ENCODE results near the gene ZNF185. TPM values are rescaled to one million over a fixed set of nuclear protein-coding genes. Genes with fewer than 3 reads are reported as not detected.

Gene ZNF185
- polyA plus RNA-seq, 1 donor from 2014 or later = 2.8 TPM

GRCh38 chrX:152912106-152912505 lies 14.2 kb downstream of the ZNF185 start:
- H3K27me3 ChIP-seq (ENCODE audit: insufficient read depth, low read depth, low read length) = no peaks in the 10 kb centered on the region

GRCh38 chrX:152912641-152913040 lies 14.8 kb downstream of the ZNF185 start:
- Histone ChIP-seq H3K4me3 (ENCODE audit: low read length) (no peak overlapping the region), H3K9me2 (ENCODE audit: insufficient read depth, low read length) (no peaks in the 10 kb centered on the region), H3K27ac (ENCODE audit: low read length) (no peak overlapping the region), H3F3A (ENCODE audit: insufficient read depth, low read length, poor library complexity, severe bottlenecking) (no peaks in the 10 kb centered on the region), H3K36me3 (ENCODE audit: insufficient read depth, low read length) (no peaks in the 10 kb centered on the region), H3K4me2 (ENCODE audit: low read length) (no peak overlapping the region), H4K20me1 (ENCODE audit: insufficient read depth) (no peaks in the 10 kb centered on the region), H3K27me3 (ENCODE audit: insufficient read depth, low read depth, low read length) (no peaks in the 10 kb centered on the region), H3K79me2 (replicated peaks; ENCODE audit: insufficient read depth, low read length) (no peaks in the 10 kb centered on the region), H3K9ac (ENCODE audit: low read length) (no peak overlapping the region), H2AFZ (ENCODE audit: low read depth, low read length) (no peak overlapping the region), H3K9me3 (ENCODE audit: low read length) (no peaks in the 10 kb centered on the region)
- TF ChIP-seq MXI1 (conservative IDR thresholded peaks at IDR 0.05; ENCODE audit: poor library complexity, severe bottlenecking) = no peak
- no peak for TF ChIP-seq POLR2AphosphoS5 (IDR thresholded peaks at IDR 0.05)
- TF ChIP-seq SMC3 (conservative IDR thresholded peaks at IDR 0.05; ENCODE audit: poor library complexity) = no peak
- TF ChIP-seq REST (IDR thresholded peaks at IDR 0.05; ENCODE audit: borderline replicate concordance) = no peak
- TF ChIP-seq TAF1 (IDR thresholded peaks at IDR 0.05; ENCODE audit: low read depth) = no peak
- no peak for TF ChIP-seq RAD21 (conservative IDR thresholded peaks at IDR 0.05)
- TF ChIP-seq EP300 (conservative IDR thresholded peaks at IDR 0.05; ENCODE audit: poor library complexity, severe bottlenecking) = no peak

More at GRCh38 chrX:152912106-152912505, 14.2 kb downstream of the ZNF185 start:
- Histone ChIP-seq H2AFZ (ENCODE audit: low read depth, low read length) (no peak overlapping the region), H3K9ac (ENCODE audit: low read length) (no peak overlapping the region), H3K27ac (ENCODE audit: low read length) (no peak overlapping the region), H3K9me3 (ENCODE audit: low read length) (no peaks in the 10 kb centered on the region), H3K4me3 (ENCODE audit: low read length) (no peak overlapping the region), H3K79me2 (replicated peaks; ENCODE audit: insufficient read depth, low read length) (no peaks in the 10 kb centered on the region), H3K9me2 (ENCODE audit: insufficient read depth, low read length) (no peaks in the 10 kb centered on the region), H3F3A (ENCODE audit: insufficient read depth, low read length, poor library complexity, severe bottlenecking) (no peaks in the 10 kb centered on the region), H3K4me2 (ENCODE audit: low read length) (no peak overlapping the region), H3K36me3 (ENCODE audit: insufficient read depth, low read length) (no peaks in the 10 kb centered on the region), H4K20me1 (ENCODE audit: insufficient read depth) (no peaks in the 10 kb centered on the region)
- no peak for TF ChIP-seq POLR2AphosphoS5 (IDR thresholded peaks at IDR 0.05)
- TF ChIP-seq REST (IDR thresholded peaks at IDR 0.05; ENCODE audit: borderline replicate concordance) = no peak
- TF ChIP-seq CTCF (IDR thresholded peaks at IDR 0.05; ENCODE audit: poor library complexity, severe bottlenecking) = no peak
- TF ChIP-seq MXI1 (conservative IDR thresholded peaks at IDR 0.05; ENCODE audit: poor library complexity, severe bottlenecking) = no peak
- no peak for TF ChIP-seq TAF1 (IDR thresholded peaks at IDR 0.05; ENCODE audit: low read depth)
- no peak for TF ChIP-seq RAD21 (conservative IDR thresholded peaks at IDR 0.05)
- TF ChIP-seq EP300 (conservative IDR thresholded peaks at IDR 0.05; ENCODE audit: poor library complexity, severe bottlenecking) = no peak
- no peak for TF ChIP-seq EZH2 (IDR thresholded peaks at IDR 0.05; ENCODE audit: borderline replicate concordance, insufficient read depth, low read length, poor library complexity, severe bottlenecking)
- TF ChIP-seq SMC3 (conservative IDR thresholded peaks at IDR 0.05; ENCODE audit: poor library complexity) = no peak
